Measurements from ENCODE around the gene KRTAP20-4. TPM values are rescaled to one million over a fixed set of nuclear protein-coding genes. Genes with fewer than 3 reads are reported as not detected.

KRTAP20-4 gene
- total and polyA plus RNA-seq, 12 donors, result not detected

DNA sequence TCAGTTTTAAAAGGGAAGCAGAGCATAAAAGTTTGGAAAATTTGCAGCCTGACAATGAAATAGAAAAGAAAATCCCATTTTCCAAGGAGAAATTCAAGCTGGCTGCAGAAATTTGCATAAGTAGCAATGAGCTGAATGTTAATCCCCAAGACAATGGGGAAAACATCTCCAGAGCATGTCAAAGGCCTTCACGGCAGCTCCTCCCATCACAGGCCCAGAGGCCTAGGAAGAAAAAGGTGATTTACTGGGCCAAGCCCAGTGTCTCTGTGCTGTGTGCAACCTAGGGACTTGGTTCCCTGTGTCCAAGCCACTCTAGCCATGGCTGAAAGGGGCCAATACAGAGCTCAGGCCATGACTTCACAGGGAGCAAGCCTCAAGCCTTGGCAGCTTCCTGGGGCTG lies 48.3 kb downstream of the KRTAP20-4 start:
- no peaks in the 10 kb centered on the region for H3K36me3 ChIP-seq
- TF ChIP-seq, protein P1, sequence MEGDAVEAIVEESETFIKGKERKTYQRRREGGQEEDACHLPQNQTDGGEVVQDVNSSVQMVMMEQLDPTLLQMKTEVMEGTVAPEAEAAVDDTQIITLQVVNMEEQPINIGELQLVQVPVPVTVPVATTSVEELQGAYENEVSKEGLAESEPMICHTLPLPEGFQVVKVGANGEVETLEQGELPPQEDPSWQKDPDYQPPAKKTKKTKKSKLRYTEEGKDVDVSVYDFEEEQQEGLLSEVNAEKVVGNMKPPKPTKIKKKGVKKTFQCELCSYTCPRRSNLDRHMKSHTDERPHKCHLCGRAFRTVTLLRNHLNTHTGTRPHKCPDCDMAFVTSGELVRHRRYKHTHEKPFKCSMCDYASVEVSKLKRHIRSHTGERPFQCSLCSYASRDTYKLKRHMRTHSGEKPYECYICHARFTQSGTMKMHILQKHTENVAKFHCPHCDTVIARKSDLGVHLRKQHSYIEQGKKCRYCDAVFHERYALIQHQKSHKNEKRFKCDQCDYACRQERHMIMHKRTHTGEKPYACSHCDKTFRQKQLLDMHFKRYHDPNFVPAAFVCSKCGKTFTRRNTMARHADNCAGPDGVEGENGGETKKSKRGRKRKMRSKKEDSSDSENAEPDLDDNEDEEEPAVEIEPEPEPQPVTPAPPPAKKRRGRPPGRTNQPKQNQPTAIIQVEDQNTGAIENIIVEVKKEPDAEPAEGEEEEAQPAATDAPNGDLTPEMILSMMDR (IDR thresholded peaks at IDR 0.05), result no peak
- no peak overlapping the region for H3K27ac ChIP-seq
- WGBS, 2 donors, result 74 to 89% methylated on average over 1 of the region's 1 CpG
- no peak overlapping the region for H3K4me3 ChIP-seq
- no peaks in the 10 kb centered on the region for H3K27me3 ChIP-seq
- no peak for ATAC-seq
- H3K9me3 ChIP-seq, result no peaks in the 10 kb centered on the region
- DNase-seq, result no peak
- intact Hi-C loops (cut with DNase I), result no loop called here
- no peaks in the 10 kb centered on the region for H3K4me1 ChIP-seq

Other genes starting within 250 kb of the KRTAP20-4 start
- gene KRTAP13-2, start 248.4 kb upstream of the KRTAP20-4 start, total RNA-seq, result not detected
- gene KRTAP13-2, start 248.4 kb upstream of the KRTAP20-4 start, polyA plus RNA-seq, result not detected
- not detected for gene KRTAP13-1, start 224.6 kb upstream of the KRTAP20-4 start, total RNA-seq
- gene KRTAP13-1, start 224.6 kb upstream of the KRTAP20-4 start, polyA plus RNA-seq, result not detected
- not detected for gene KRTAP13-3, start 194.7 kb upstream of the KRTAP20-4 start, total RNA-seq
- not detected for gene KRTAP13-3, start 194.7 kb upstream of the KRTAP20-4 start, polyA plus RNA-seq
- gene KRTAP13-4, start 190.4 kb upstream of the KRTAP20-4 start, total RNA-seq, result not detected
- not detected for gene KRTAP13-4, start 190.4 kb upstream of the KRTAP20-4 start, polyA plus RNA-seq
- not detected for gene KRTAP15-1, start 180.4 kb upstream of the KRTAP20-4 start, total RNA-seq
- gene KRTAP15-1, start 180.4 kb upstream of the KRTAP20-4 start, polyA plus RNA-seq, result not detected
- not detected for gene KRTAP19-1, start 140.3 kb upstream of the KRTAP20-4 start, total RNA-seq
- not detected for gene KRTAP19-1, start 140.3 kb upstream of the KRTAP20-4 start, polyA plus RNA-seq
- not detected for gene KRTAP19-2, start 133.2 kb upstream of the KRTAP20-4 start, total RNA-seq
- gene KRTAP19-2, start 133.2 kb upstream of the KRTAP20-4 start, polyA plus RNA-seq, result not detected
- not detected for gene KRTAP19-3, start 128.6 kb upstream of the KRTAP20-4 start, total RNA-seq
- gene KRTAP19-3, start 128.6 kb upstream of the KRTAP20-4 start, polyA plus RNA-seq, result not detected
- gene KRTAP19-4, start 123.5 kb upstream of the KRTAP20-4 start, total RNA-seq, result not detected
- gene KRTAP19-4, start 123.5 kb upstream of the KRTAP20-4 start, polyA plus RNA-seq, result not detected
- gene KRTAP19-5, start 118.5 kb upstream of the KRTAP20-4 start, total RNA-seq, result not detected
- not detected for gene KRTAP19-5, start 118.5 kb upstream of the KRTAP20-4 start, polyA plus RNA-seq
- not detected for gene KRTAP19-6, start 78.8 kb upstream of the KRTAP20-4 start, total RNA-seq
- not detected for gene KRTAP19-6, start 78.8 kb upstream of the KRTAP20-4 start, polyA plus RNA-seq
- not detected for gene KRTAP19-7, start 59.3 kb upstream of the KRTAP20-4 start, total RNA-seq
- not detected for gene KRTAP19-7, start 59.3 kb upstream of the KRTAP20-4 start, polyA plus RNA-seq
- not detected for gene KRTAP22-2, start 30.2 kb upstream of the KRTAP20-4 start, total RNA-seq
- gene KRTAP22-2, start 30.2 kb upstream of the KRTAP20-4 start, polyA plus RNA-seq, result not detected
- gene KRTAP6-3, start 28.2 kb upstream of the KRTAP20-4 start, total RNA-seq, result not detected
- not detected for gene KRTAP6-3, start 28.2 kb upstream of the KRTAP20-4 start, polyA plus RNA-seq
- not detected for gene KRTAP6-2, start 21.7 kb upstream of the KRTAP20-4 start, total RNA-seq
- gene KRTAP6-2, start 21.7 kb upstream of the KRTAP20-4 start, polyA plus RNA-seq, result not detected
- not detected for gene KRTAP22-1, start 19.5 kb upstream of the KRTAP20-4 start, total RNA-seq
- gene KRTAP22-1, start 19.5 kb upstream of the KRTAP20-4 start, polyA plus RNA-seq, result not detected
- gene KRTAP6-1, start 6.7 kb upstream of the KRTAP20-4 start, total RNA-seq, result not detected
- gene KRTAP6-1, start 6.7 kb upstream of the KRTAP20-4 start, polyA plus RNA-seq, result not detected
- gene KRTAP20-1, start 4.2 kb upstream of the KRTAP20-4 start, total RNA-seq, result not detected
- gene KRTAP20-1, start 4.2 kb upstream of the KRTAP20-4 start, polyA plus RNA-seq, result not detected
- gene KRTAP20-2, start 14.6 kb downstream of the KRTAP20-4 start, total RNA-seq, result not detected
- not detected for gene KRTAP20-2, start 14.6 kb downstream of the KRTAP20-4 start, polyA plus RNA-seq
- not detected for gene KRTAP20-3, start 22.2 kb downstream of the KRTAP20-4 start, total RNA-seq
- gene KRTAP20-3, start 22.2 kb downstream of the KRTAP20-4 start, polyA plus RNA-seq, result not detected
- gene KRTAP21-3, start 98.2 kb downstream of the KRTAP20-4 start, total RNA-seq, result not detected
- gene KRTAP21-3, start 98.2 kb downstream of the KRTAP20-4 start, polyA plus RNA-seq, result not detected
- gene KRTAP21-2, start 126.6 kb downstream of the KRTAP20-4 start, total RNA-seq, result not detected
- not detected for gene KRTAP21-2, start 126.6 kb downstream of the KRTAP20-4 start, polyA plus RNA-seq
- not detected for gene KRTAP21-1, start 134.8 kb downstream of the KRTAP20-4 start, total RNA-seq
- not detected for gene KRTAP21-1, start 134.8 kb downstream of the KRTAP20-4 start, polyA plus RNA-seq
- not detected for gene KRTAP8-1, start 192.6 kb downstream of the KRTAP20-4 start, total RNA-seq
- not detected for gene KRTAP8-1, start 192.6 kb downstream of the KRTAP20-4 start, polyA plus RNA-seq
- gene KRTAP7-1, start 209.1 kb downstream of the KRTAP20-4 start, total RNA-seq, result not detected
- not detected for gene KRTAP7-1, start 209.1 kb downstream of the KRTAP20-4 start, polyA plus RNA-seq